Measurements from ENCODE around the gene RRP8.

GRCh38 chr11:6653097-6653496 lies 49.7 kb upstream of the RRP8 start:
- TF ChIP-seq EP300 (IDR thresholded peaks at IDR 0.05; ENCODE audit: borderline replicate concordance in 1 of 2, low read depth in 2 of 2, low read length in 2 of 2), result no peak
- no peak for TF ChIP-seq JUND (IDR thresholded peaks at IDR 0.05; ENCODE audit: low read length)
- no peak for TF ChIP-seq EZH2 (IDR thresholded peaks at IDR 0.05; ENCODE audit: low read depth, low read length, severe bottlenecking)
- TF ChIP-seq POLR2AphosphoS5 (IDR thresholded peaks at IDR 0.05; ENCODE audit: low read depth, low read length), result no peak
- no peak for TF ChIP-seq USF2 (IDR thresholded peaks at IDR 0.05; ENCODE audit: low read length)
- TF ChIP-seq CHD2 (IDR thresholded peaks at IDR 0.05; ENCODE audit: low read length), result no peak
